NCI-H1930 (cell line): ENCODE results near the gene CBFA2T3.
"Not testable (repeated sequence)": the region's sequence is repeated elsewhere in the genome, so short reads cannot be mapped to it uniquely, and the experiment has no call there.

Experiments used
- DNase-seq, 2 experiments: peaks; one replicate each; lab custom pipeline; 2025; lab: John Stamatoyannopoulos, UW

CBFA2T3 gene

DNA sequence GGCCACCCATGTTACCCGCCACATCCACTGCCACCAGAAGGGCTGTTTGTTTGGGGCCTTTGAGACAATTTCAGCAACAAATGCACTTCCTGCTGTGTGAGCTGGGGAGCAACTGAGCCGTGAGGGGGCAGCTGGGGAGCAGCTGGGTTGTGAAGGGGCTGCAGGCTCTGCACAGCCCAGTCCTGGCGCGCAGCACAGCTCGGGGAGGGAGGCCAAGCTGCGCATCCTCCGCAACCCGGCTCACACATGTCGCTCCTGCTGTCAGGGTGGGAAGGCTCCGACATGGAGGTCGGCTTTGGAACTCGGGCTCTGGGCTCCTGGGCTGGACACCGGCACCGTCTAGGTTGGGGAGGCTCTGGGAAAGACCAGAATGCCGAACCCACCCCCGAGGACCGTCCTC, 53.6 kb downstream of the CBFA2T3 start:
- DNase-seq: no peak

GRCh38 chr16:88922826-88923410, 54.1 kb downstream of the CBFA2T3 start:
- DNase-seq: no peak

GRCh38 chr16:88922114-88922825, 54.7 kb downstream of the CBFA2T3 start:
- DNase-seq: no peak

DNA sequence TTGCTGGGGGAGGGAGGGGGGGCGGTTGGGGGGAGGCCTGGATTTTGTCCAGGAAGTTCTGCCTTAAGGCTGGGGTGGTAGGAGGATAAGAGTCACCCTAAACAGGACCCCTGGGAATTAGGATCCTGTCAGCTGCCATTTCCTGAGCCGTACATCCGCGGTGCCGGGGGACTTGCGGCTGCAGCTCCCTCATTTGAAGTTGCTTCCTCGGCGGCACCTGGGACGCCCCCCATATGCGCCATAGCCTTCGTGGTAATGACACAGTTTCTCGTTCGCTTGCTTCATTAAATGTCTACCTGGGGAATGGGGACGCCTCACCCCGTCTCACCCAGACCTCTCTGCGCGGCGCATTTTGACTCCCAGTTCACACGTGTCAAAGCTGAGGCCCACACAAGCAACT, 55.4 kb downstream of the CBFA2T3 start:
- no peak for DNase-seq

GRCh38 chr16:88920618-88921590, 56.1 kb downstream of the CBFA2T3 start:
- DNase-seq: no peak

DNA sequence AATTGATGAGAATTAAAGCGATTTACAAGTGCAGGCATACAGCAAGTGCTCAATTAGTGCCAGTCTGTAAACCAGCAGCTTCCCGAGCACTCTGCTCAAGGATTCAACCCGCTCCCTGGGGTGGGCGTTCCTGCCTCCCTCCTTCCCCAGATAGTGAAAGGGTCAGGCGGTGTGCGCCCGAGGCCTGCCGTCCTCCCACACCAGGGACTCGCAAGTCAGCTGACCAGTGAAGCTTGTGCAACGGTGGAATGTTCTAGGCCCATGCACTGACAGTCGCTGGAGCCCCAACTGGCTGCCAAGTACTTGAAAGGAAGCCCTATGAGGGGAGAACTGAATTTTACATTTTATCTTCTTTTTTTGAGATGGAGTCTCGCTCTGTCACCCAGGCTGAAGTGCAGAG, 57.1 kb downstream of the CBFA2T3 start:
- no peak for DNase-seq

DNA sequence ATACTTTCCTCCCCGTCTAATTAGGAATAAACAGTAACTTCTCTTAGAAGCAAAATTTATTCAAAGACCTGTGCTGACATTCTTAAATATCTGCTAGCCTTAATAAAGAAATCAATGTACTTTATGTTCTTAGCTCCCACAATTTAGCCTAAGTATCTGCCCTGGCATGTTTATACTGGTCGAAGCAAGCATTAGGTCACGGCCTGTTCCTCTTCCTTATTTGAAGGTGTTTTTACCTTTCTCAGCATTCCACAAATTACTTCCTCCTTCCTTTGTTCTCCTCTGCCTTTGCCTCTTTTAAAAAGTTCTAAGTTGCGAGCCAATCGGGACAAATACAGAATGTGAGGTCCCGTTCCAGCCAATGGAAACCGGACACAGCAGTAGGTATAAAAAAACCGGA, 58.1 kb downstream of the CBFA2T3 start:
- not testable (repeated sequence) for DNase-seq

DNA sequence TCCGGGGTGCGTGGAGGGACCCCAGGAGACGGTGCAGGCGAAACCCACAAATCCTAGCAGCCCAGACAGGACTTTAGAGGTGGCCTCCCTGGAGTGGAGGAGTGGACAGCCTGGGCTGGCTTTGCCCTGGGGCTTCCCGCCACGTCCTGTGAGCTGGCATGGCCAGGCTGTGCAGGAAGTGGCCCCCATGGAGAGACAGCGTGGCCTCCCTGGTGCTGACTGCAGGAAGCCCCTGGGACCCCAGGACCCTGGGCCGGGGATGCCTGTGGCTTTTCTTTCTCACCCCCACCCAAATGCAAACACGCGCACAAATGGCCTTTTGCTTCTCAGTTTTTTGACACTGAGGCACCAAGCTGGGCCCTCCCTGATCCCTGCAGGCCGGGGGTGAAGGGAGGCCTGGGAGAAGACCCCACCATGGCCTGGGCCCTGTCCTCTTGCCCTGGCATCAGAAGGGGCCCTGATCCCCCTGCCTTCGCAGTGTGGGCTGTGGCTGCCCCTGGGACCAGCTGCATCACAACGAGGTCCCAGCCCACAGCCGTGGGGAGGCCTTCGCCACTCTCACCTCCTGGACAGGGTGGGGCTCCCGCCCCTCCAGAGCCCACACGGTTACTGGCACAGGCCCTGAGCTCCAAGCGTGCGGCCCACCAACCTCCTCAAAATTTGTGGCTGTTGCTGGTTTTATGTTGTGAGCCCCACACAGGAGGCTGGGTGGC, 58.9 kb downstream of the CBFA2T3 start:
- DNase-seq: no peak

- no peak for DNase-seq
These were observed 59.7 kb downstream of the CBFA2T3 start for GRCh38 chr16:88917146-88917914.

DNA sequence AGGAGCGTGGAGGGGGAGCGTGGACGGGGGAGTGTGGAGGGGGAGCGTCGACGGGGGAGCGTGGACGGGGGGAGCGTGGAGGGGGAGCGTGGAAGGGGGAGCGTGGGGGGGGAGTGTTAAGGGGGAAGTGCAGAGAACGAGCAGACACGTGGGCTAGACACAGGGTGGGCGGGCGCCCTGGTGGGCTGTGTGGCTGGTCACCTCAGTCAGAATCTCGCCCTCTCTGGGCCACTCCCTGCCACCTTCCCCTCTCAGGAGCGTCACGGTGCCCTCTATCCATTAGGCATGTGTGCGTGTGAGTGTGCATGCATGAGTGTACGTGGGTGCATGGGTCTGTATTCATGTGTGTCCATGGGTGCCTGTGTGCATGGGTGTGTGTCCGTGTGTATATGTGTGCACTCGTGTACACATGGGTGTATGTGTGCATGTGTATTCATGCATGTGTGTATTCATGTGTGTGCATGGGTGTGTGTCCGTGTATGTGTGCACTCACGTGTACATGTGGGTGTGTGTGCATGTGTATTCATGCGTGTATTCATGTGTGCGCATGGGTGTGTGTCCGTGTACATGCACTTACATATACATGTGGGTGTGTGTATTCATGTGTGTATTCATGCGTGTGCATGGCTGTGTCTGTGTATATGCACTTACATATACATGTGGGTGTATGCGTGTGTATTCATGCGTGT, 61.2 kb downstream of the CBFA2T3 start:
- no peak for DNase-seq

DNA sequence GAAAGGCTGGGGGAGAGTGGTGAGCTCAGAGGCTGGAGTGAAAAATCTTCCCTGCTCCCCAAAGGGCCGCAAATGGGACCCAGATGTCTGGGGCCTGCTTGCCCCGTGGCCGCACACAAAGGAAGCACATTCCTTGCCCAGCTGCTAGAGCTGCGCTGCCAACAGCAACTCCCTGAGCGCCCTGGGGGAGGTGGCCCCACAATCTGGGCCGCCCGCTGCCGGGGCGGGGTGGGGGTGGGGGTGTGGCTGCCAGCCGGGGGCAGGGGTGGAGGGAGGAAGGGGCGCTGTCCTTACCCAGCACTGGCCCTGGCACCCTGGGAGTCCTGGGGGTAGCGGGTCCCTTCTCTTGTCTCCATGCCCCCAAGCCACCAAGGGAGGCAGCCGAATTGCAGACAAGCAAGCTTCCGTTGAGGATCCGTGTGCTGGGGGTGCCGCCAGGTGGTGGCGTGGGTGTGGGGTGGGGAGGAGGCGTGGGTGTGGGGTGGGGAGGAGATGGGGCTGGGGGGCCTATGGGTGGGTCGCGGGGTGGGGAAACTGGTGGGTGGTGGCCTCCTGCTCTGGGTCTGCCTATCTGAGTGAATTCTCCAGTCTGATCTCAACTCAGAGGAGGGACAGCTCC, 62.1 kb downstream of the CBFA2T3 start:
- DNase-seq: no peak

DNA sequence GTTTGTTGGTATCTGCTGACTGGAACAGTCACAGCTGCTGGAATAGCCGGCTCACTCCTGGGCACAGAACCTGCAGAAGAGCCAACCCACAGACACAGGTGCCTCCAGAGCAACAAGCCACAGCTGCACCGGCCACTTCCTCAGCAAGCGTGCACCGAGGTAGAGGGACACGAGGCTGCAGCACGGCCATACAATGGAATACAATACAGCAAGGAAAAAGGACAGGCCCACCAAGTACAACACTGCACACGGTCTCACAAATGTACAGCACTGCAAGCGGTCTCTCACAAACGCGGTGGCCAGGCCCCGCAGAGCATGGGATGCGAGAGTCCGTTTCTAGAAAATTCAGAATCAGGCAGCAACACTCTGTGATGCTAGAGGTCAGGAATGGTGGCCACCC, 63.1 kb downstream of the CBFA2T3 start:
- DNase-seq: no peak

DNA sequence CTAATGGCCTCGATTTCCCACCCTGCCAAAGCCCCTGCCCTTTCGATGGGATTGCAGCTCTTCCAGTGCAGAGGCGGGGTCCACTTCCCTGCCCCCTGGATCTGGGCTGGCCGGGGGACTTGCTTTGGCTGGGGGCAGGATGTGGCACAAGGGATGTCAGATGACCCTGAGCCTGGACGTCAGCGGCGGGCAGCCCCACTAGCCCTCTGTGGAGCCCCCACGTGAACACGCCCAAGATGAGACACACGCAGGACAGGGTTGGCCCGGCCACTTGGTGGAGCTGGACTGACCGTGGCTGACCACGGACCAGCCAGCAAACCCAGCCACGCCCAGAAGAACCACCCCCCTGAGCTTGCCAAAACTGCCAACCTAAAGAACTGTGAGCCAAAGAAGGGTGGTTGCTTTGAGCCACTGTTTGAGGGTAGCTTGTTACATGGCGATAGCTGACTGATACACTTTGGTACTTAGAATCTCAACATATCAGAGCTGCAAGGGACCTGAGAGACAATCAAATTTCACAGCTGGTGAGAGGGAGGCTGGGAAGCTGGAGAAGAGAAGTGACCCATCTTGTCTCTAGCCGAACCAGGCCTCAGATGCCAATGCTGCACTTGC, 63.9 kb downstream of the CBFA2T3 start:
- DNase-seq: no peak

DNA sequence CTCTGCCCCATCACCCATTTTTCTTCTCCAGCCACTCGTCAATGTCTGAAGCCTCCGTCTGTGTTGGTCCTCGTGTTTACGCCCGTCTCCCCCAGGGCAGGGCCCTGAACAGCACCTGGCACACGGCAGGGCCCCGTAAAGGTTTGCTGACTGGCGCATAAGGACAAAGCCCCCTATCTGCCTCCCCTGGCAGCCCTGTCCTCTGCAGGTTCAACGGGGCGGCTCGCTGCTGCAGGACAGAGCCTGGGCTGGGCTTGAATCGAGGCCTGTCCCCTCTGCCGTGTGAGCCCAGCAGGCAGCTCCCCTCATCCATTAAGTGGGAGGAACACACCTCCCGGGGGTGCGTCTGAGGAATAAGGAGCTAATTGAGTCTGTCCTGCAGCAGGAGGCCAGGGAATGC, 64.5 kb downstream of the CBFA2T3 start:
- no peak for DNase-seq

DNA sequence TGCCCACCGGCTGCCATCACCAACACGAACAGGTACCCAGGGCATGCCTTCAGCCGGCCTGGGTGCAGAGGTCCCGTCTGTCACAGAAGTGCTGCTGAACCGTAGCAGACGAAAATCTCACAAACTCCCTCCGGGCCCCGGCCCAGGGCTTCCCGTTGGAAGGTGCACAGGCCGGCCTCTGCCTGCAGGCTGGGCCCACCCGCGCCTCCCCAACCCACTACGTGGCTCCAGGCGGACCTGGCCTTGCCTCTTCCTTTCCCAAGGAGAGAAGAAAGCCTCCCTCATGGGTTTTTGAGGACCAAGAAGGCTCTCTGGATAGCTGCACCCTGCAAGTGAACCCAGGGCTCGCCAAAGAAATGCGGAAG, 65.1 kb downstream of the CBFA2T3 start:
- no peak for DNase-seq

DNA sequence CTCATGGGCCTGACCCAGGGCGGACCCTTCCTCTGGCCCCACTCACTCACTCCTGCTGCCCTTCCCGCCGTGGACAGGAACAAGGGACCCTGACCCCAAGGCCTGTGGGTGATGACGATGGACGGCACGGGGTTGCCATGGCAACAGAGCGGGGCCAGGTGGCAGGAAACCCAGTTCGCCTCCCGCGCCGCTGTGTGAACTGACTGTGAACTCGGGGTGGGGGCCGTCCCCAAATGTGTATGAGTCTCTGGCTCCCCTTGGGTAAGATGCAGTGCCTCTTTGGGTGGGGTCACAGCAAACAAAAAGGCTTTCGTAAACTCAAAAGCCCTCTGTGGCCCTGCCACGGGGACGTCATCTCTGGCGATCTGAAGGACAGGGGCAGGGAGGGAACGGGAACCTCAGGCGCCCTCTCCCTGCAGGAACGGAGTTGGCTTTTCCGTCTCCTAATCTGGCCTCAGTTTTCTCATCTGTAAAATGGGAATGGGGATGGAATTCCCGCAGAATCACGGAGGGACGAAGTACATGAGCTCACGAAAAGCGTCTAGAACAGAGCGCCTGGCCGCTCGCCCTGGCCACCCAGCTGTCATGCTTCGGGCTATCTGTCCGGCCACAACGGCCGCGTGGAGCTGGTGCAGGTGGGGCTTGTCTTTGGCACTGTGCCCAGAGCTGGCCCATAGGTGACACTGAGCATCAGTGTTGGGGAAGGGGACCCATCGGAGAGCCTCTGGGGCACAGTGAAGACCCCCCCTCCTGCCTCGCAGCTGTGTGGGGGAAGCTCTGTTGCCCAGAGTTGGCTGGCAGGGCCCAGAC, 65.7 kb downstream of the CBFA2T3 start:
- DNase-seq: no peak

GRCh38 chr16:88910284-88911135, 66.5 kb downstream of the CBFA2T3 start:
- DNase-seq: no peak
